Stimulated activated naive CD8-positive, alpha-beta T cell treated with anti-CD3 and anti-CD28 coated beads, Interleukin-15, amount 100 ng/mL, for 72 hours (primary cell): ENCODE data around the gene CALML3.

Experiments used
- ATAC-seq: fragments of 150-1000 bp; cut with Tn5 transposase; 2 replicates; pipeline ENCODE4 v1.10.0; 2021; ENCODE audit warnings: mild to moderate bottlenecking, moderate library complexity
- DNase-seq, 2 donors: peaks; one replicate each; pipeline ENCODE4 v3.0.0; 2021 to 2022
- H3K27ac Mint-ChIP-seq, 2 donors: one replicate each; pipeline ENCODE4 v1.8.0; 2022; ENCODE audit warnings: mild to moderate bottlenecking in 2 of 2, mixed read lengths in 2 of 2, moderate library complexity in 2 of 2
- H3K27me3 Mint-ChIP-seq: one replicate; pipeline ENCODE4 v1.8.0; 2022; ENCODE audit warnings: mixed read lengths
- H3K4me1 Mint-ChIP-seq: one replicate; pipeline ENCODE4 v1.8.0; 2022; ENCODE audit warnings: mild to moderate bottlenecking, mixed read lengths
- H3K4me3 Mint-ChIP-seq, 2 donors: one replicate each; pipeline ENCODE4 v1.8.0; 2022; ENCODE audit warnings: mild to moderate bottlenecking in 2 of 2, mixed read lengths in 2 of 2, moderate library complexity in 1 of 2
- H3K9me3 Mint-ChIP-seq, 2 donors: one replicate each; pipeline ENCODE4 v1.8.0; 2022; ENCODE audit warnings: mixed read lengths in 2 of 2

CALML3 gene

GRCh38 chr10:5526691-5527331, 2.0 kb downstream of the CALML3 start:
- no peaks in the 10 kb centered on the region for H3K9me3 Mint-ChIP-seq
- H3K27me3 Mint-ChIP-seq: no peaks in the 10 kb centered on the region
- H3K27ac Mint-ChIP-seq: no peak overlapping the region
- no peaks in the 10 kb centered on the region for H3K4me1 Mint-ChIP-seq
- H3K4me3 Mint-ChIP-seq: no peak overlapping the region
- DNase-seq: no peak
- ATAC-seq: no peak

- Mint-ChIP-seq H3K9me3 (no peaks in the 10 kb centered on the region), H3K27ac (peak overlapping the region in 1 of 2 donors; percentile 5), H3K27me3 (no peaks in the 10 kb centered on the region), H3K4me1 (no peaks in the 10 kb centered on the region), H3K4me3 (no peak overlapping the region)
- no peak for ATAC-seq
- DNase-seq: no peak
Observed at GRCh38 chr10:5527332-5528200, 2.8 kb downstream of the CALML3 start.

GRCh38 chr10:5528989-5529701, 4.4 kb downstream of the CALML3 start:
- Mint-ChIP-seq H3K27ac (no peak overlapping the region), H3K9me3 (no peaks in the 10 kb centered on the region), H3K4me1 (no peaks in the 10 kb centered on the region), H3K27me3 (no peaks in the 10 kb centered on the region), H3K4me3 (no peak overlapping the region)
- ATAC-seq (no peak), DNase-seq (peak in 1 of 2 donors; percentile 6)

GRCh38 chr10:5529702-5530411, 5.1 kb downstream of the CALML3 start:
- ATAC-seq (no peak), DNase-seq (no peak)
- Mint-ChIP-seq H3K4me1 (no peaks in the 10 kb centered on the region), H3K9me3 (no peaks in the 10 kb centered on the region), H3K27me3 (no peaks in the 10 kb centered on the region), H3K4me3 (no peak overlapping the region), H3K27ac (no peak overlapping the region)

- Mint-ChIP-seq H3K27me3 (no peaks in the 10 kb centered on the region), H3K27ac (no peak overlapping the region), H3K9me3 (no peaks in the 10 kb centered on the region), H3K4me1 (no peaks in the 10 kb centered on the region), H3K4me3 (no peak overlapping the region)
- ATAC-seq (no peak), DNase-seq (peak in 1 of 2 donors; percentile 4)
Observed at GRCh38 chr10:5530412-5530806, 5.6 kb downstream of the CALML3 start.

GRCh38 chr10:5530846-5531557, 6.2 kb downstream of the CALML3 start:
- no peak overlapping the region for H3K4me3 Mint-ChIP-seq
- H3K9me3 Mint-ChIP-seq: no peaks in the 10 kb centered on the region
- ATAC-seq (no peak), DNase-seq (no peak)
- no peak overlapping the region for H3K27ac Mint-ChIP-seq
- no peaks in the 10 kb centered on the region for H3K4me1 Mint-ChIP-seq
- no peaks in the 10 kb centered on the region for H3K27me3 Mint-ChIP-seq

GRCh38 chr10:5531558-5532306, 7.0 kb downstream of the CALML3 start:
- H3K4me1 Mint-ChIP-seq: no peaks in the 10 kb centered on the region
- H3K4me3 Mint-ChIP-seq: no peak overlapping the region
- DNase-seq (no peak), ATAC-seq (no peak)
- no peak overlapping the region for H3K27ac Mint-ChIP-seq
- H3K27me3 Mint-ChIP-seq: no peaks in the 10 kb centered on the region
- H3K9me3 Mint-ChIP-seq: no peaks in the 10 kb centered on the region

- no peak overlapping the region for H3K4me3 Mint-ChIP-seq
- no peaks in the 10 kb centered on the region for H3K27me3 Mint-ChIP-seq
- H3K4me1 Mint-ChIP-seq: no peaks in the 10 kb centered on the region
- DNase-seq (no peak), ATAC-seq (no peak)
- H3K27ac Mint-ChIP-seq: no peak overlapping the region
- H3K9me3 Mint-ChIP-seq: no peaks in the 10 kb centered on the region
Observed at GRCh38 chr10:5532307-5532605, 7.5 kb downstream of the CALML3 start.

- Mint-ChIP-seq H3K9me3 (no peaks in the 10 kb centered on the region), H3K4me1 (no peaks in the 10 kb centered on the region), H3K4me3 (no peak overlapping the region), H3K27ac (peak overlapping the region in 1 of 2 donors; percentile 83), H3K27me3 (no peaks in the 10 kb centered on the region)
- DNase-seq (no peak), ATAC-seq (no peak)
Observed at GRCh38 chr10:5532618-5533097, 7.9 kb downstream of the CALML3 start.

- H3K4me3 Mint-ChIP-seq: no peak overlapping the region
- no peaks in the 10 kb centered on the region for H3K9me3 Mint-ChIP-seq
- no peak for ATAC-seq
- H3K4me1 Mint-ChIP-seq: no peaks in the 10 kb centered on the region
- DNase-seq: no peak
- H3K27ac Mint-ChIP-seq: no peak overlapping the region
- no peaks in the 10 kb centered on the region for H3K27me3 Mint-ChIP-seq
Observed at GRCh38 chr10:5533098-5533731, 8.5 kb downstream of the CALML3 start.

GRCh38 chr10:5534051-5534821, 9.5 kb downstream of the CALML3 start:
- Mint-ChIP-seq H3K27ac (no peak overlapping the region), H3K27me3 (peaks cover 6% of the 10 kb centered on the region), H3K4me1 (no peaks in the 10 kb centered on the region), H3K9me3 (no peaks in the 10 kb centered on the region), H3K4me3 (no peak overlapping the region)
- ATAC-seq (no peak), DNase-seq (no peak)

- Mint-ChIP-seq H3K27ac (no peak overlapping the region), H3K9me3 (no peaks in the 10 kb centered on the region), H3K4me3 (no peak overlapping the region), H3K27me3 (peaks cover 6% of the 10 kb centered on the region), H3K4me1 (no peaks in the 10 kb centered on the region)
- ATAC-seq (no peak), DNase-seq (no peak)
Observed at GRCh38 chr10:5534880-5535856, 10.4 kb downstream of the CALML3 start.
